K562 (cell line): ENCODE data around the gene SNRNP40. TPM values are rescaled to one million over a fixed set of nuclear protein-coding genes. Genes with fewer than 3 reads are reported as not detected.

ENCODE experiments used
- ATAC-seq: fragments of 200-7000 bp; cut with Tn5 transposase; 3 replicates; pipeline ENCODE4 v1.9.1; 2020; ENCODE audit warnings: moderate library complexity
- BruUV-seq: library from RNA; stranded (reverse); fragments of 400-500 nt; replicated peaks from 2 replicates; lab custom pipeline; 2021; lab: Mats Ljungman, UMichigan
- CTCF ChIA-PET: fragments of 300-600 bp; formaldehyde crosslinking; extraction: SDS; loops from one replicate; lab custom pipeline; 2021; ENCODE audit warnings: low intra/inter-chr PET ratio; lab: Yijun Ruan, JAX
- POLR2A ChIA-PET: fragments of 300-600, 350-650 bp; sonication (Branson Sonifier 250); formaldehyde crosslinking; extraction: SDS; loops from one replicate; lab custom pipeline; 2021; ENCODE audit warnings: antibody characterized with exemption, inconsistent platforms; lab: Yijun Ruan, JAX
- DNase-seq, 4 experiments: peaks; one replicate each; pipeline versions ENCODE4 v3.0.0 to v3.0.0-alpha.2; 2011 to 2018; ENCODE audit warnings: low spot score in 3 of 4, mixed read lengths in 3 of 4; ENCODE audit errors: extremely low read depth in 1 of 4
- FAIRE-seq: peaks from 2 replicates; lab custom pipeline; 2011; peaks lifted over from hg19 to GRCh38; lab: Jason Lieb, UNC
- H2AFZ ChIP-seq: 2 replicates; pipeline ENCODE4 v1.6.0; 2011; ENCODE audit warnings: low read depth, low read length, control low read depth, inconsistent platforms
- H3K27ac ChIP-seq: fragments of 200-600 bp; 3 replicates; pipeline ENCODE4 v1.8.0; 2011; ENCODE audit warnings: low read depth, mild to moderate bottlenecking, control low read depth, inconsistent platforms, low read length, moderate library complexity, mixed read lengths; ENCODE audit errors: extremely low read depth
- H3K27me3 ChIP-seq, 2 experiments: fragments of 300-600 bp in 1 of 2; 2 replicates in 1 of 2; 3 replicates in 1 of 2; pipeline versions ENCODE4 v1.6.0 to v1.8.0; 2011; ENCODE audit warnings: inconsistent platforms in 2 of 2, low read length in 2 of 2, mild to moderate bottlenecking in 1 of 2, mixed read lengths in 1 of 2, moderate library complexity in 1 of 2; ENCODE audit not compliant: control insufficient read depth in 2 of 2, insufficient read depth in 2 of 2
- H3K36me3 ChIP-seq: fragments of 300-600 bp; 3 replicates; pipeline ENCODE4 v1.8.0; 2011; ENCODE audit warnings: mild to moderate bottlenecking, low read length, inconsistent platforms; ENCODE audit not compliant: control insufficient read depth, insufficient read depth
- H3K4me1 ChIP-seq, 2 experiments: fragments of 200-600 bp in 1 of 2; replicated peaks in 1 of 2; 2 replicates in 1 of 2; 3 replicates in 1 of 2; pipeline versions ENCODE4 v1.5.1 to v1.8.0; 2011; ENCODE audit warnings: inconsistent platforms in 2 of 2, low read length in 2 of 2, mild to moderate bottlenecking in 1 of 2, mixed read lengths in 1 of 2, moderate library complexity in 1 of 2; ENCODE audit not compliant: control insufficient read depth in 2 of 2, insufficient read depth in 2 of 2
- H3K4me2 ChIP-seq: 2 replicates; pipeline ENCODE4 v1.6.1; 2011; ENCODE audit warnings: low read length, control low read depth, inconsistent platforms, mixed read lengths; ENCODE audit not compliant: insufficient read depth
- H3K4me3 ChIP-seq: fragments of 200-600 bp; sonication (generic), shearing (Covaris generic); 2 replicates; pipeline ENCODE4 v1.5.1; 2016; ENCODE audit warnings: control low read depth, inconsistent platforms
- H3K79me2 ChIP-seq: fragments of 200-600 bp; 3 replicates; pipeline ENCODE4 v1.8.0; 2011; ENCODE audit warnings: low read length, inconsistent platforms; ENCODE audit not compliant: control insufficient read depth, insufficient read depth
- H3K9ac ChIP-seq, 2 experiments: 2 replicates each; pipeline versions ENCODE4 v1.6.0 to v1.6.1; 2011; ENCODE audit warnings: low read depth in 2 of 2, low read length in 2 of 2, control low read depth in 1 of 2, inconsistent platforms in 1 of 2, mild to moderate bottlenecking in 1 of 2, mixed read lengths in 1 of 2; ENCODE audit not compliant: insufficient read depth in 1 of 2
- H3K9me1 ChIP-seq: one replicate; pipeline ENCODE4 v1.6.0; 2011; ENCODE audit warnings: inconsistent platforms, mild to moderate bottlenecking, low read length, moderate library complexity; ENCODE audit not compliant: control insufficient read depth, insufficient read depth
- H3K9me3 ChIP-seq: replicated peaks from 2 replicates; pipeline ENCODE4 v1.5.1; 2011; ENCODE audit warnings: low read depth, low read length, inconsistent platforms; ENCODE audit not compliant: control insufficient read depth, insufficient read depth
- H4K20me1 ChIP-seq: replicated peaks from 2 replicates; pipeline ENCODE4 v1.6.1; 2011; ENCODE audit warnings: low read length, inconsistent platforms, mixed read lengths; ENCODE audit not compliant: control insufficient read depth, insufficient read depth
- CREBBP ChIP-seq: IDR thresholded peaks from one replicate; pipeline ENCODE4 v1.6.1; 2012; ENCODE audit warnings: low read depth, mild to moderate bottlenecking, control low read depth, inconsistent platforms, low read length
- CTBP1 ChIP-seq: fragments of 450-650 bp; IDR thresholded peaks from 2 replicates; pipeline ENCODE4 v1.6.1; 2016; ENCODE audit warnings: borderline replicate concordance
- STAT5A ChIP-seq: IDR thresholded peaks from 2 replicates; pipeline ENCODE4 v1.6.1; 2012; ENCODE audit warnings: low read length, inconsistent platforms, borderline replicate concordance
- ZNF699 ChIP-seq: fragments of 250-450 bp; sonication (Bioruptor Pico); IDR thresholded peaks from 2 replicates; pipeline ENCODE4 v1.8.0; 2021; ENCODE audit warnings: mild to moderate bottlenecking, moderate library complexity; ENCODE audit not compliant: insufficient replicate concordance
- WGBS: fragments of 100-300 bp; shearing (Covaris generic); methylation state at CpG from one replicate; pipeline ENCODE4 v1.1.6; 2016; ENCODE audit warnings: low coverage, mixed read lengths; ENCODE audit not compliant: insufficient coverage; ENCODE audit errors: missing lambda C conversion rate; 5-methylcytosine and 5-hydroxymethylcytosine counted together
- in situ Hi-C: fragments of 300-500 bp; cut with MboI; formaldehyde crosslinking; loops from 4 replicates; pipeline ENCODE4 v1.15.0; 2018; ENCODE audit warnings: inconsistent platforms, mixed read lengths
- intact Hi-C: fragments of 100-400 bp; cut with micrococcal nuclease; formaldehyde crosslinking; loops from 2 replicates; pipeline ENCODE4 v1.14.2; 2022
- polyA plus RNA-seq, 8 experiments: library from polyadenylated mRNA; depleted of rRNA in 4 of 8; stranded (reverse) in 5 of 8; unstranded in 3 of 8; fragments of >200 nt; fragmentation: Nextera tagmentation in 2 of 8; fragmentation: Illumina TruSeq in 1 of 8; extraction: Ambion mirVana in 2 of 8; extraction: Trizol in 1 of 8; gene quantifications; 2 replicates each; pipeline versions ENCODE4 v1.2.1 to v1.2.3, GENCODE V29; 2011 to 2014; ENCODE audit warnings: inconsistent platforms in 1 of 8, missing spikeins in 1 of 8
- total RNA-seq, 7 experiments: library from RNA; depleted of rRNA in 6 of 7; stranded (reverse); fragments of >200 nt in 6 of 7; fragmentation: Illumina TruSeq in 2 of 7; extraction: Trizol in 2 of 7; gene quantifications; 2 replicates each; pipeline versions ENCODE4 v1.2.1 to v1.2.3, GENCODE V29; 2011 to 2021; ENCODE audit warnings: low replicate concordance in 1 of 7
- TF ChIP-seq, protein P1 (sequence below): fragments of 250-450 bp; sonication (Bioruptor Pico); IDR thresholded peaks from 2 replicates; pipeline ENCODE4 v1.8.0; 2021; ENCODE audit warnings: moderate library complexity, mild to moderate bottlenecking, inconsistent platforms
- TF ChIP-seq, protein P2 (sequence below): fragments of 250-450 bp; sonication (Bioruptor Pico); IDR thresholded peaks from 2 replicates; pipeline ENCODE4 v1.5.0; 2020; ENCODE audit warnings: mild to moderate bottlenecking

The SNRNP40 gene
- total and polyA plus RNA-seq, 9 of the 15 experiments (the other 6 are each of a cell fraction or from before 2014, with no cell fraction given), result 48.7 to 278 (median 163) TPM

DNA sequence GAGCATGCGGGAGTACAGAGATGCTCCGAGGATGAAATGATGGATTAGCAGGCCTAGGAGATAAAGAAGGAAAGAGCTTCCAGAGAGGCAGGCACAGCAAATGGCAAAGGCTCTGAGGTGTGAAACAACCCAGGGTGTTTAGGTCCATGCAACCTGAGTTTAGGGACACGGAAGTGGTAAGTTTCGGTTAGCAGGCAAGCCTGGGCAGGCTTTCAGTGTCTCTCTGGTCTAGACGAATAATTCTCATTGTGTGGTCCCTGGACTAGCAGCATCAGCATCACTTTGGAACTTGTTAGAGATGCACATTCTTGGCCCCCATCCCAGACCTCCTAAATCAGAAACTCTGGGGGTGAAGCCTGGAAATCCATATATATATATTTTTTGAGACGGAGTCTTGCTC, 75.5 kb downstream of the SNRNP40 start:
- no peak for DNase-seq

More for the DNA sequence above, 75.5 kb downstream of the SNRNP40 start:
- ChIA-PET POLR2A (interaction anchor here (0.8 kb wide), 1 partner anchor 9 kb away, joined by 4 read pairs; no protein-coding TSS in a partner anchor), CTCF (no interaction called here)
- Histone ChIP-seq H4K20me1 (peaks cover 3% of the 10 kb centered on the region; the same call in 1 of the 2 replicates), H3K4me3 (no peak overlapping the region), H3K79me2 (no peaks in the 10 kb centered on the region), H3K9me3 (no peaks in the 10 kb centered on the region), H3K4me1 (no peaks in the 10 kb centered on the region; a peak in 1 of 5 replicates), H3K9ac (no peak overlapping the region), H3K9me1 (no peaks in the 10 kb centered on the region), H3K27me3 (peaks cover 46 to 69% of the 10 kb centered on the region in 2 experiments; a peak in 4 of 5 replicates), H3K4me2 (no peak overlapping the region), H3K27ac (no peak overlapping the region), H3K36me3 (no peaks in the 10 kb centered on the region), H2AFZ (no peak overlapping the region)
- WGBS, result 10% methylated on average over 6 of the region's 6 CpGs
- intact Hi-C loops, result no loop called here
- ATAC-seq (no peak), FAIRE-seq (no peak)
- BruUV-seq, result no TSS peak
- TF ChIP-seq STAT5A (no peak), ZNF699 (CRISPR knock-in tag) (no peak), CTBP1 (peak; percentile 22; the same call in 1 of the 2 replicates), CREBBP (no peak)
- TF ChIP-seq, protein P1, sequence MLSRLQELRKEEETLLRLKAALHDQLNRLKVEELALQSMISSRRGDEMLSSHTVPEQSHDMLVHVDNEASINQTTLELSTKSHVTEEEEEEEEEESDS (CRISPR knock-in tag), result no peak
- TF ChIP-seq, protein P2, sequence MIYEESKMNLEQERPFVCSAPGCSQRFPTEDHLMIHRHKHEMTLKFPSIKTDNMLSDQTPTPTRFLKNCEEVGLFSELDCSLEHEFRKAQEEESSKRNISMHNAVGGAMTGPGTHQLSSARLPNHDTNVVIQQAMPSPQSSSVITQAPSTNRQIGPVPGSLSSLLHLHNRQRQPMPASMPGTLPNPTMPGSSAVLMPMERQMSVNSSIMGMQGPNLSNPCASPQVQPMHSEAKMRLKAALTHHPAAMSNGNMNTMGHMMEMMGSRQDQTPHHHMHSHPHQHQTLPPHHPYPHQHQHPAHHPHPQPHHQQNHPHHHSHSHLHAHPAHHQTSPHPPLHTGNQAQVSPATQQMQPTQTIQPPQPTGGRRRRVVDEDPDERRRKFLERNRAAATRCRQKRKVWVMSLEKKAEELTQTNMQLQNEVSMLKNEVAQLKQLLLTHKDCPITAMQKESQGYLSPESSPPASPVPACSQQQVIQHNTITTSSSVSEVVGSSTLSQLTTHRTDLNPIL, result no peak
- in situ Hi-C loops, result no loop called here
